Measurements from ENCODE around the gene HBD. TPM values are rescaled to one million over a fixed set of nuclear protein-coding genes. Genes with fewer than 3 reads are reported as not detected.

HBD gene
- total RNA-seq, 2 donors from 2014 or later: 1.6 TPM; not detected in 1

DNA sequence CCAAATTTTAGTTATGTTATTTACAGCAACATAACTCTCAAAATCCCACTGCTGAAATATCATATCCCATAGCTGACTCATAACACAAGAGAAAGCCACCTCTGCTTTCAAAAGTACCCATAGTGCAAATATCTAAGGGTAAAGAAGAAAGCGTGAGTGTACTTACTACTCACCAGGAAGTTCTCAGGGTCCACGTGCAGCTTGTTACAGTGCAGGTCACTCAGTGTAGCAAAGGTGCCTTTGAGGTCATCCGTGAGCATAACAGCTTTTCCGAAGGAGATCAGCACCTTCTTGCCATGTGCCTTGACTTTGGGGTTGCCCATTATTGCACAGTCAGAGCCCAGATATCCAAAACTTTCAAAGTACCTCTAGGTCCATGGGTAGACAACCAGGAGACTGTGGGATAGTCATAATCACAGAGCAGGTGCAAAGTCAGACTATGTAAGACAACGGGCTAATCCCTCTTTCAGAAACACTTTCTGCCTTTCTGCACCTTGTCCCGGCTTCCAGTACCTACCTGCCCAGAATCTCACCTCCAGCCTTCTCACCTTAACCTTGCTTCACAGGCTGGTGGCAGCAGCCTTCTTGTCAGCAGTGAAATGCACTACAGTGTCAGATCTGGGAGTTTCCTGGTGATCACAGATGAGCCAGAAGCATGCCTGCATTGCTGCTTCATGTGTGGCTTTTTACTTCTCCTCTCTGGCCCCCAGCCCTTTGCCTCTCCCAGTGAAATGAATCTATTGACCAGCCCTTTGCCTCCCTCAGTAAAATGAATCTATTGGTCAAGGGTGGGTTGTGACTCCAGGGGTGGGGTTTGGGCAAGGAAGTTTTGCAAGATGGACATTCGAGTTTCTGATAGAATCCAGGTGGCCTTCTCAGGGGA lies 8.9 kb upstream of the HBD start:
- no peak for ATAC-seq
- H3K9me3 Mint-ChIP-seq: no peaks in the 10 kb centered on the region
- no peak overlapping the region for H3K27ac Mint-ChIP-seq
- DNase-seq (ENCODE audit: low spot score in 2 of 2): no peak
- H3K36me3 Mint-ChIP-seq: no peaks in the 10 kb centered on the region

DNA sequence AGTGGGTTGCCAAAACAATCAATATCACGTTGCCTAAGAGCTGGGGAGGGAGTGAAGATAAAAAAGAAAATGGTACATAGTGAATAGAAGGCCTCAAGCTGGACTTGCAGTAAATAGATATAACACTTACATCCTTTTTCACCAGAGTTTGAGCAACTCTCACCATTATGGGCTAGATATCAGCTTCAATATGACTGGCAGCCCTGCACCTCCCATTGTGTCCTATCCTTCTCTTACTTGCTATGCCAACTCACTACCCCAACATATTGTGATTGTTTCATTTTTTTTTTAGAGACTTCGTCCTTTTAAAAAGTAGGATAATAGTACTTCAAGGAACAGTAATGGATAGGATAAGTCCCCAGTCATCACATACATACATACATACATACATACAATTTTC lies 7.9 kb upstream of the HBD start:
- no peaks in the 10 kb centered on the region for H3K36me3 Mint-ChIP-seq
- ATAC-seq: no peak

DNA sequence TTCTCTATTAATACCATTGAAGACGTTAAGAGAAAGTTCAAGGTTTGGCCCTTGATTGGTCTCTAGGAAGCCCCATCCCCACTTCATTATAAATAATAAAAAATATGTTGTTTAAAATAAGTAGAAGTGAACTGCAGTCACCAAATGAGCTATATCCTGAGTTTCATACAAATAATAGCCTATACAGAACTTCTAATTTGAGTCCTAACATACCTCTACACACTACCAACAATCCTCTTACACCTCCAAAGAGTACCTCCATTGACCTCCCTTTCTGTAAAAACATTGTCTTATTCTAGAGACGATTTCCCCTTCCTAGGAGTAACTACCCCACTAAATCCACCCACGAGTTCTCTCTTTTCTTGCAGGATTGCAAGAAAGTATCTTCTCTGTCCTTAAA lies 7.2 kb upstream of the HBD start:
- Mint-ChIP-seq H3K36me3 (no peaks in the 10 kb centered on the region), H3K9me3 (no peaks in the 10 kb centered on the region), H3K27ac (no peak overlapping the region)
- DNase-seq (ENCODE audit: low spot score in 2 of 2): no peak
- no peak for ATAC-seq

More for the DNA sequence above, 7.9 kb upstream of the HBD start:
- DNase-seq (ENCODE audit: low spot score in 2 of 2): no peak
- Mint-ChIP-seq H3K27ac (no peak overlapping the region), H3K9me3 (no peaks in the 10 kb centered on the region)

DNA sequence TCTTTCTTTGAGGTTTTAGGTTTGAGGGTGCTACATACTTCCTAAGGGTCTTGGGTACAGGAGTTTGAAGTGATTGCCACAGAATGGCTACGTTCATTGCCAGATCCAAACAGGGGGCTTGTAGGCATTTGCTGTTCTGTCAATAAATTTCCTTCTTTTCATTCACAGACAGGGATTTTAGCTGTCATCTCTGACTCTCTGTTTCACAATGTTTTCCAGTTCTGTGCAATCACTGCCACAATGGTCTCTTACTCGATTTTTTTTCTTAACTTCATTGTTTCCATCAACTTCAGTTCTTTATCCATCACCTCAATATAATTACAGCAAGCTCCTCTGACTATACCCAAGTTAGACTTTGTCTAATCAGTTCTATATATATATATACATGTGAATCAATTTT lies 6.2 kb upstream of the HBD start:
- no peak for ATAC-seq
- Mint-ChIP-seq H3K36me3 (no peaks in the 10 kb centered on the region), H3K27ac (no peak overlapping the region), H3K9me3 (no peaks in the 10 kb centered on the region)
- no peak for DNase-seq (ENCODE audit: low spot score in 2 of 2)

DNA sequence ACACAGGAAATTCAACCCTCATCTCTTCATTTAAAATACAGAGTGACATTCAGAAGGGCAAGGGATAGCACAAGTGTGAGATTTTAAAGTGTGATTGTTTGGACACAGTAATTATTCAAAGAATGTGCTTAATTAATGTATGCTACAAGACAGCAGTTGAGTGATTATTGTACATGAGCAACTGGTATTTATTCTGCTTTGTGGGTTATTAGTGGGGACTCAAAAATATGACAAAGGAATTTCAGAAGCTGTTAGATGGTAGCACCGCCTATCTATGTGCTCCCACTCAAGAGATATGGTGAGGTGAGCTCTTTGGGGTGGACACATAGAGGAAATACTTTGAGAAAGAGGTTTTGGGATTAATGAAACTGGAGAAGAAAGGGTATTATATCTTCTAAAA lies 5.8 kb upstream of the HBD start:
- H3K9me3 Mint-ChIP-seq: no peaks in the 10 kb centered on the region
- ATAC-seq (no peak), DNase-seq (ENCODE audit: low spot score in 2 of 2) (no peak)
- H3K36me3 Mint-ChIP-seq: no peaks in the 10 kb centered on the region
- no peak overlapping the region for H3K27ac Mint-ChIP-seq

DNA sequence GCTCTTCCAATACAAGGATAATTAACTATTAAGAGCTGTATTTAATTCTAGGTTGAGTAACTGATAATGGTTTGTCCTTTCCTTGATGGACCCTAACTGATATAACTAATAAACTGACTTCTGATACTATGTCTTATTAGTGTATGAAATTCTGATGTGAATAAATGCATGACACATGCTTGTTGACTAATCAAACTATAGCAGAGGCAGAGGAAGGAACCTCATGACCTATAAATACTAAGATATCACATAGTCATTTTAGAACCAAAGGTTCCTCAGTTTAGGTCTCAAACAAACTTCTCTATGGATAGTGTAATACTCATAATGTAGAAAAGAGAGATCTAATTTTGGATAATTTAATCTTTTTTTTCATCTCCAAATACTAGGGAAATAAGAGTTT lies 4.8 kb upstream of the HBD start:
- ATAC-seq (no peak), DNase-seq (ENCODE audit: low spot score in 2 of 2) (no peak)
- no peaks in the 10 kb centered on the region for H3K9me3 Mint-ChIP-seq
- H3K27ac Mint-ChIP-seq: no peak overlapping the region
- H3K36me3 Mint-ChIP-seq: no peaks in the 10 kb centered on the region

DNA sequence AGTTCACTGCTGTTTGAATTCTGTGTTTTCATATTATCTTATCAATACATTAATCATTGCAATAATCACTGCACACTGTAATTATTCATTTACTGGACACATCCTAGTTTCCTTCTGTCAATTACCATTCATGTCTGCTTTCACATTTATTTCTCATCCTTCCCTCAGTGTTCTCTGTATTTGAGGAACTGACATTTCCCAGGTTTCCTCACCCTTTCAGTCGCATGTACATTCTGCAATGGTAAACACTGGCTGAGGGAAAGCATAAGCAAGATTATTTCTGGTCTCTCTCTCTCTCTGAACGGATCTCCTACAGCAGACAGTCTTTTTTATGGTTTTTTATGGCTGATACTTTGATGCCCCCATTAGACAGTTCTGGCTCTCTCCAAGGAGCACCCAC lies 4.2 kb upstream of the HBD start:
- DNase-seq (ENCODE audit: low spot score in 2 of 2) (no peak), ATAC-seq (no peak)
- H3K9me3 Mint-ChIP-seq: no peaks in the 10 kb centered on the region
- H3K27ac Mint-ChIP-seq: no peak overlapping the region
- no peaks in the 10 kb centered on the region for H3K36me3 Mint-ChIP-seq

DNA sequence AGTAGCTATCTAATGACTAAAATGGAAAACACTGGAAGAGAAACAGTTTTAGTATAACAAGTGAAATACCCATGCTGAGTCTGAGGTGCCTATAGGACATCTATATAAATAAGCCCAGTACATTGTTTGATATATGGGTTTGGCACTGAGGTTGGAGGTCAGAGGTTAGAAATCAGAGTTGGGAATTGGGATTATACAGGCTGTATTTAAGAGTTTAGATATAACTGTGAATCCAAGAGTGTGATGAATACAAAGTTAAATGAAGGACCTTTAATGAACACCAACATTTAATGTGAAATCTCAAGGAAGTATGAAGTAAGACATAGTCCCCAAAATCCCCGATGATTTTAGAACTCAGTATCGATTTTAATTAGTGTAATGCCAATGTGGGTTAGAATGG lies 3.1 kb upstream of the HBD start:
- ATAC-seq: no peak
- no peak for DNase-seq (ENCODE audit: low spot score in 2 of 2)
- H3K27ac Mint-ChIP-seq: no peak overlapping the region
- no peaks in the 10 kb centered on the region for H3K9me3 Mint-ChIP-seq
- H3K36me3 Mint-ChIP-seq: no peaks in the 10 kb centered on the region

DNA sequence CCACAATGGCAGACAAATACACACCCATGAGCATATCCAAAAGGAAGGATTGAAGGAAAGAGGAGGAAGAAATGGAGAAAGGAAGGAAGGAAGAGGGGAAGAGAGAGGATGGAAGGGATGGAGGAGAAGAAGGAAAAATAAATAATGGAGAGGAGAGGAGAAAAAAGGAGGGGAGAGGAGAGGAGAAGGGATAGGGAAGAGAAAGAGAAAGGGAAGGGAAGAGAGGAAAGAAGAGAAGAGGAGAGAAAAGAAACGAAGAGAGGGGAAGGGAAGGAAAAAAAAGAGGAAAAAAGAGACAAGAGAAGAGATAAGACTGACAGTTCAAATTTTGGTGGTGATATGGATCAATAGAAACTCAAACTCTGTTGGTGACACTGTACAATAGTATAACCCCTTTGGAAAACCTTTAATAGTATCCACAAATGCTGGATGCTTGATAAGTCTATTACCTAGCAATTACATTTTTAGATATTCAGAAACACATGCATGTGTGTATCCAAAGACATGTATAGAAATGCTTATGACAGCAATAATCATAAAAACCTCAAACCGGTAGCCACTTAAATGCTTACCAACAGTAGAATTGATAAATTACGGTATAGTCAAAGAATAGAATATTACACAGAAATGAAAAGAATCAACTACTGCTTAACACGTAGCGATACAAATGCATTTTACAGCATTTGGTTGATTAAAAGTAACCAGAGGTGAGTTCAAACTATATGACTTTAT lies 1.2 kb upstream of the HBD start:
- ATAC-seq (no peak), DNase-seq (ENCODE audit: low spot score in 2 of 2) (no peak)
- no peaks in the 10 kb centered on the region for H3K36me3 Mint-ChIP-seq
- no peak overlapping the region for H3K27ac Mint-ChIP-seq
- no peaks in the 10 kb centered on the region for H3K9me3 Mint-ChIP-seq

DNA sequence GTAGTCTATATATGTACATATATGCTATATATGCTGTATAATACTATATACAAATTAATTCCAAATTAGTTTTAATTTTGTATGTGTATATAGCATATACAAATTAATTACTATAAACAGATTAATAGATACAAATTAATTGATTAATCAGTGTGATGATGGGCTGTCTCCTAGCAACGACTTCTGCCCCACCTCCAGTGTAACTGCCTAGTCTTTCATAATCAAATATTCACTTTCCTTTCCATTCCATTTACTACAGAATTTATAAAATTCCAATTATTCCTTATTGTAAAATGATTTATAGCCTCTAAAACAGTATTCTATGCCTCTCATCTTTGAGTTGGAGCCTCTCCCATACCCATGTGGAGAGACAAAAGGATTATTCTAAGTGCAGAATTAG lies 976 bp downstream of the HBD start:
- DNase-seq (ENCODE audit: low spot score in 2 of 2) (no peak), ATAC-seq (no peak)
- H3K36me3 Mint-ChIP-seq: no peaks in the 10 kb centered on the region
- H3K27ac Mint-ChIP-seq: no peak overlapping the region
- H3K9me3 Mint-ChIP-seq: no peaks in the 10 kb centered on the region

DNA sequence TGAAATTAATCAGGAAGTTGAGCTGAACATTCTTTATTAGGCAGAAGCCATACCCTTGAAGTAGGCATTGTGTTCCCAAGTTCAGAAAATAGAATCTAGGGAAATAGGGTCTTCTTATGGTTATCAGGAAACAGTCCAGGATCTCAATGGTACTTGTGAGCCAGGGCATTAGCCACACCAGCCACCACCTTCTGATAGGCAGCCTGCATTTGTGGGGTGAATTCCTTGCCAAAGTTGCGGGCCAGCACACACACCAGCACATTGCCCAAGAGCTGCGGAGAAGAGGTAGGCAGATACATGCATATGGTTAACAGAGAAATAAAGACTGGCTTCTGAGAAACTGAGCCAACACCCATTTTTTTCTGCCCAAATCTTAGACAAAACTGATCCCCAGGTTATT lies 1.5 kb downstream of the HBD start:
- Mint-ChIP-seq H3K9me3 (no peaks in the 10 kb centered on the region), H3K27ac (no peak overlapping the region), H3K36me3 (no peaks in the 10 kb centered on the region)
- DNase-seq (ENCODE audit: low spot score in 2 of 2): no peak
- no peak for ATAC-seq

DNA sequence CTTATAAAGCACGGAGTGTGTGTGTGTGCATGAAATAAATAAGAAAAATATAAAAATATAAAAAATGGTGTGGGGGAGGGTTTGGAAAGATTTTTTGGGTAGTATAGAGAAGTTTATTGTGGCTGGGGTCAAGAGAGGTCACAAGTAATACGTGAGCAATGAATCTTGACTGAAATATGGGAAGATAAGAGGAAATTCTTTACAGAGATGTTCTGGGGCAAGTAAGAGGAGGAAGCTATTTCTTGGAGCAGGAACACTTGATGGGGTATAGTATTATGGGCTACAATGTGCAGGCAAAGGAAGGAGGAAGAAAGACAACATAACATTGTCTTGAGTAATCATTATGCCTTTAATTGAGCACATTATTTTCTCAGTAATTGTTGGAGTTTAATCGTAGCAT lies 2.1 kb downstream of the HBD start:
- no peak for DNase-seq (ENCODE audit: low spot score in 2 of 2)
- no peak for ATAC-seq
- no peak overlapping the region for H3K27ac Mint-ChIP-seq
- no peaks in the 10 kb centered on the region for H3K9me3 Mint-ChIP-seq
- no peaks in the 10 kb centered on the region for H3K36me3 Mint-ChIP-seq

DNA sequence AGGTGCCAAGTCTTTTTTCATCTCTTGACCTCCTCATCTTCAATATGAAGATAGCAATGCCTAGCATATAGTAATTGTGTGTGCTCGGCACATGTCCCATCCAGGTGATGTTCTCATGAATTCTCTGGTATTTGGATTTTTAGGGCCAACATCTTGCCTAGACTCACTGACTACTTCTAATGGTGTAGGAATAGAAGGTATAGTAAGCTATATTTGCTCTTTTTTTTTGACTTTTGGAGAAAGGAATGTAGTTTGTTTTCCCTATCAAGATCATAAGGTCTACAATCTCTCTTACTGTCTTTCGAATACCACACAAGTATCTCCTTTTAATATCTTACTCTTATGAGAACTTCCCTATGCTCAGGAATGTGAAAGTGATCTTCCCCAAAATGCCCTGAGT lies 3.2 kb downstream of the HBD start:
- ATAC-seq (no peak), DNase-seq (ENCODE audit: low spot score in 2 of 2) (no peak)
- Mint-ChIP-seq H3K27ac (no peak overlapping the region), H3K36me3 (no peaks in the 10 kb centered on the region), H3K9me3 (no peaks in the 10 kb centered on the region)

DNA sequence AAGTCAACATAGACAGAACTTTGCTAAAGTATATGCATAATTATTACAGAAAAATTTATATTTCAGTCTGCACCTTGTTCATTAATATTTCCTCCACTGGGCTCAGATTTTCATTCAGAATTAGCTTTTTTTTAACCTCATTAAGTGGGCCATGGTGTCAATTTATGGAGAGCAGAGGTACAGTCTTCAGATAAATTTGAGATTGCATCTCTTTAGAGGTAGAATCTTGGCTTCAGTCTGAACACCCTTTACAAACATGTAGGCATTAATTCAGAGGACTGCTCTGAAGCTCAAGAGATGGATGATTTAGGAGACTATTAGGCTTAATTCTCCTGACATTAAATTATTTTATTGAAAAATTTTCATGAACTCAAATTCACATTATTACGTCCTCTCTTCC lies 4.0 kb downstream of the HBD start:
- H3K27ac Mint-ChIP-seq: no peak overlapping the region
- no peaks in the 10 kb centered on the region for H3K36me3 Mint-ChIP-seq
- ATAC-seq (no peak), DNase-seq (ENCODE audit: low spot score in 2 of 2) (no peak)
- no peaks in the 10 kb centered on the region for H3K9me3 Mint-ChIP-seq

DNA sequence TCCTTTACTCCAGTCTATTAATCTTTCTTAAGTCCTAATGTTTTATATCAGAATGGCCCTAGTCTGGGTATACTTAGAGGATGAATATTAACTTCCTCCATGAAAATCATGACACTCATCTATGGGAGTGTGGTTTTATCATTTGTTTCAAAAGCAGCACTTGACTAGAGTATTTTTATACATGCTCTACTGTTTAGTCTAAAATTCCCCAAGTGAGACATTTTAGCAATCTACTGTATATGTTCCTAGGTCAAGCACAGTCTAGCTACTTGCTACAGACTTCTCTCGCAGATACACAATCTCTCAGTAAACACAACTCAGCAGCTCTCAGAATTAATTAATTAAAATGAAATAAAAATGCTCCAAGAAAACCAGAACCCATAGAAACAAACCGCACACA lies 4.5 kb downstream of the HBD start:
- H3K36me3 Mint-ChIP-seq: no peaks in the 10 kb centered on the region
- ATAC-seq: no peak
- no peaks in the 10 kb centered on the region for H3K9me3 Mint-ChIP-seq
- no peak overlapping the region for H3K27ac Mint-ChIP-seq
- DNase-seq (ENCODE audit: low spot score in 2 of 2): no peak

DNA sequence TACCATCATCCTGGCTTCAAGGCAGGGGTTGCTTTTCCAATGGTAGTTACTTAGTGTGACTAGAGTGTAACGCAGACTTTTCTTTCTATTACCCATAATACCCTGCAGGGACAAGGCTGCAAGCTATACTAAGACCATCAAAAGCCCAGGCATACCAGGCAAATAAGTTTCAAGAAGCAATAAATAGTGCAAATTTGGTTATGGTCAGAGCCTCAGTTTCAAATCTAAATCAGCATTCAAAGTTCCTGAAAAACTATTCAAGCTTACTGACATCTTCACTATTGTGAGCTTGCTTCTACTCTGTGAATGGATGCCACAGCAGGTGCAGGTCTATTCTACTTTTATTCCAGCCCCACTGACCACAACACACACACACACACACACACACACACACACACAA lies 4.9 kb downstream of the HBD start:
- Mint-ChIP-seq H3K27ac (no peak overlapping the region), H3K9me3 (no peaks in the 10 kb centered on the region), H3K36me3 (no peaks in the 10 kb centered on the region)
- ATAC-seq (no peak), DNase-seq (ENCODE audit: low spot score in 2 of 2) (no peak)

DNA sequence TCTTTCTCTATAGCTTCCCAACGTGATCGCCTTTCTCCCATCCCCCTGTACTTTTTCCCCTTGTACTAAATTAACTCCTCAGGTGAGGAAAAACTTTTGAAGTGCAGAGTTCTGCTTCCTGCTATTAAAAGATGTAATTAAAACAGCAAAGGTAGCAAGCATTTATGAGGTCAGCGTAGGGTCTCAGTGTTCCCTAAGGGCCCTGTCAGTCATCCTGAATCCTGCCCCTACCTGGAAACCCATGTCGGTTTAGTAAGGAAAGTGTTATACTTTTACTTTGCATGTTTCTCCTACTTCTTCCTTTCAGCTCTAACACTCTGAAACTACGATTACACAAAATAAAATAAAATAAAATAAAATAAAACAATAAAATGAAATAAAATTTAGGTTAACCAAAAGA lies 6.2 kb downstream of the HBD start:
- DNase-seq (ENCODE audit: low spot score in 2 of 2): no peak
- ATAC-seq: no peak
- Mint-ChIP-seq H3K9me3 (no peaks in the 10 kb centered on the region), H3K36me3 (no peaks in the 10 kb centered on the region), H3K27ac (no peak overlapping the region)

DNA sequence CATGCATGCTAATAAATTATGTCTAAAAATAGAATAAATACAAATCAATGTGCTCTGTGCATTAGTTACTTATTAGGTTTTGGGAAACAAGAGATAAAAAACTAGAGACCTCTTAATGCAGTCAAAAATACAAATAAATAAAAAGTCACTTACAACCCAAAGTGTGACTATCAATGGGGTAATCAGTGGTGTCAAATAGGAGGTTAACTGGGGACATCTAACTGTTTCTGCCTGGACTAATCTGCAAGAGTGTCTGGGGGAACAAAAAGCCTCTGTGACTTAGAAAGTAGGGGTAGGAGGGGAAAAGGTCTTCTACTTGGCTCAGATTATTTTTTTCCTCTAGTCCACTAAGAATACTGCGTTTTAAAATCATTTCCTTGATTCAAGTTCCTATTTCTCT lies 6.6 kb downstream of the HBD start:
- no peak overlapping the region for H3K27ac Mint-ChIP-seq
- no peaks in the 10 kb centered on the region for H3K9me3 Mint-ChIP-seq
- ATAC-seq (no peak), DNase-seq (ENCODE audit: low spot score in 2 of 2) (no peak)
- no peaks in the 10 kb centered on the region for H3K36me3 Mint-ChIP-seq
